ENCODE results near the gene OR2W1. TPM values are rescaled to one million over a fixed set of nuclear protein-coding genes. Genes with fewer than 3 reads are reported as not detected.

The OR2W1 gene
- total RNA-seq, 2 experiments from 2014 or later, result not detected

Other genes starting within 250 kb of the OR2W1 start
- 10 to 100 TPM; 49.7 to 54.6 TPM for gene TRIM27, start 121.2 kb downstream of the OR2W1 start, total RNA-seq
- gene ZNF311, start 39.9 kb downstream of the OR2W1 start, total RNA-seq, result 1 to 10 TPM in 1 of 2 experiments, under 1 TPM in 1; 0.99 to 1.3 TPM
- not detected for gene OR2B3, start 42.1 kb upstream of the OR2W1 start, total RNA-seq
- gene OR2J1, start 54.3 kb upstream of the OR2W1 start, total RNA-seq, result not detected
- not detected for gene OR2J3, start 62.9 kb upstream of the OR2W1 start, total RNA-seq
- not detected for gene OR2J2, start 125.7 kb upstream of the OR2W1 start, total RNA-seq